H1 (cell line): ENCODE data around the gene NAB1.

Source experiments
- BACH1 ChIP-seq: IDR thresholded peaks from 2 replicates; pipeline ENCODE4 v1.6.1; 2012; ENCODE audit warnings: low read length, improper control_type of control experiment
- EP300 ChIP-seq, 2 experiments: IDR thresholded peaks; 1 replicate in 1 of 2; 2 replicates in 1 of 2; pipeline ENCODE4 v1.6.1; 2011 to 2012; ENCODE audit warnings: low read depth in 2 of 2, low read length in 2 of 2, mild to moderate bottlenecking in 2 of 2, borderline replicate concordance in 1 of 2, inconsistent platforms in 1 of 2, moderate library complexity in 1 of 2
- EZH2 ChIP-seq: fragments of 200-600 bp; sonication (generic); IDR thresholded peaks from 2 replicates; pipeline ENCODE4 v1.7.1; 2012; ENCODE audit warnings: low read depth, mild to moderate bottlenecking, moderate library complexity, low read length, inconsistent platforms; ENCODE audit not compliant: severe bottlenecking
- HDAC6 ChIP-seq: IDR thresholded peaks from one replicate; pipeline ENCODE4 v1.7.1; 2012; ENCODE audit warnings: low read depth, mild to moderate bottlenecking, inconsistent platforms, low read length, moderate library complexity
- MAX ChIP-seq: IDR thresholded peaks from 2 replicates; pipeline ENCODE4 v1.6.1; 2012; ENCODE audit warnings: inconsistent platforms
- NANOG ChIP-seq: IDR thresholded peaks from 2 replicates; pipeline ENCODE4 v1.6.1; 2011; ENCODE audit warnings: low read length, low read depth, mild to moderate bottlenecking, inconsistent platforms; ENCODE audit not compliant: insufficient read depth, poor library complexity, severe bottlenecking
- PHF8 ChIP-seq: fragments of 200-600 bp; sonication (generic); conservative IDR thresholded peaks from 2 replicates; pipeline ENCODE4 v1.7.1; 2012; ENCODE audit warnings: low read depth, mild to moderate bottlenecking, inconsistent platforms, low read length, moderate library complexity
- POLR2A ChIP-seq, 2 experiments: IDR thresholded peaks; 1 replicate in 1 of 2; 2 replicates in 1 of 2; pipeline ENCODE4 v1.6.1; 2011; ENCODE audit warnings: low read depth in 2 of 2, low read length in 2 of 2, mild to moderate bottlenecking in 2 of 2; ENCODE audit errors: control extremely low read depth in 1 of 2
- POLR2AphosphoS5 ChIP-seq: IDR thresholded peaks from 2 replicates; pipeline ENCODE4 v1.6.1; 2011; ENCODE audit warnings: low read depth, low read length
- RBBP5 ChIP-seq: IDR thresholded peaks from 2 replicates; pipeline ENCODE4 v1.7.1; 2012; ENCODE audit warnings: low read depth, mild to moderate bottlenecking, inconsistent platforms, low read length, moderate library complexity, borderline replicate concordance
- SIN3A ChIP-seq, 2 experiments: IDR thresholded peaks in 1 of 2; conservative IDR thresholded peaks in 1 of 2; 2 replicates each; pipeline ENCODE4 v1.6.1; 2011 to 2012; ENCODE audit warnings: low read length in 2 of 2, improper control_type of control experiment in 1 of 2, low read depth in 1 of 2, mild to moderate bottlenecking in 1 of 2
- YY1 ChIP-seq: IDR thresholded peaks from 2 replicates; pipeline ENCODE4 v1.6.1; 2011; ENCODE audit warnings: low read depth, mild to moderate bottlenecking, low read length
- TF ChIP-seq, protein P1 (sequence below), 3 experiments: IDR thresholded peaks; 1 replicate in 2 of 3; 2 replicates in 1 of 3; pipeline versions ENCODE4 v1.5.1 to v1.6.1; 2011; ENCODE audit warnings: low read length in 3 of 3, mild to moderate bottlenecking in 3 of 3, inconsistent platforms in 2 of 3, low read depth in 1 of 3, moderate library complexity in 1 of 3; ENCODE audit not compliant: insufficient read depth in 1 of 3; ENCODE audit errors: control extremely low read depth in 1 of 3
- TF ChIP-seq, protein P2 (sequence below): IDR thresholded peaks from 2 replicates; pipeline ENCODE4 v1.6.1; 2011; ENCODE audit warnings: low read depth, mild to moderate bottlenecking, low read length; ENCODE audit not compliant: insufficient read depth

DNA sequence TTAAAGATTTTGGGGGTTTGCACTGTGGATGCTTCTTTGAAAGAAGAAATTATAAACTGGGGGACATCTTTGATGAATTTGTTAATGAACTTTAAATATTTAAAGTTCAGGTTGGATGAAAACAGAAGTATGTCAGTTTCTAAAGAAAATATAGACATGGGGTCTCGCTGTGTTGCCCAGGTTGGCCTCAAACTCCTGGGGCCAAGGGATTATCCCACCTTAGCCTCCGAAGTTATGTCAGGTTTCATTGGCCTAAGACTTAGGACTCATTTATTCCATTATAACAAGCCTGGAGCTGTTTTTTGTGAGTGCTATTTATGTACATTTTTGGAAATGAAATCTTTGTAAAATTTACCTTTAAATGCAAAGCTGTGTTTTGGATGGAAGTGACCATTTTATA, 2.5 kb downstream of the NAB1 start:
- TF ChIP-seq BACH1 (no peak), EZH2 (no peak), SIN3A (conservative IDR thresholded peaks at IDR 0.05 in 1 of 2, IDR thresholded peaks at IDR 0.05 in 1 of 2; ENCODE audit: low read depth in 1 of 2, low read length in 2 of 2) (no peak), MAX (no peak), POLR2A (IDR thresholded peaks at IDR 0.05; ENCODE audit: control extremely low read depth in 1 of 2, low read depth in 2 of 2, low read length in 2 of 2) (no peak), YY1 (no peak), POLR2AphosphoS5 (no peak), NANOG (no peak), HDAC6 (no peak), EP300 (IDR thresholded peaks at IDR 0.05; ENCODE audit: borderline replicate concordance in 1 of 2, low read depth in 2 of 2, low read length in 2 of 2) (no peak), RBBP5 (no peak), PHF8 (no peak)
- TF ChIP-seq, protein P1, sequence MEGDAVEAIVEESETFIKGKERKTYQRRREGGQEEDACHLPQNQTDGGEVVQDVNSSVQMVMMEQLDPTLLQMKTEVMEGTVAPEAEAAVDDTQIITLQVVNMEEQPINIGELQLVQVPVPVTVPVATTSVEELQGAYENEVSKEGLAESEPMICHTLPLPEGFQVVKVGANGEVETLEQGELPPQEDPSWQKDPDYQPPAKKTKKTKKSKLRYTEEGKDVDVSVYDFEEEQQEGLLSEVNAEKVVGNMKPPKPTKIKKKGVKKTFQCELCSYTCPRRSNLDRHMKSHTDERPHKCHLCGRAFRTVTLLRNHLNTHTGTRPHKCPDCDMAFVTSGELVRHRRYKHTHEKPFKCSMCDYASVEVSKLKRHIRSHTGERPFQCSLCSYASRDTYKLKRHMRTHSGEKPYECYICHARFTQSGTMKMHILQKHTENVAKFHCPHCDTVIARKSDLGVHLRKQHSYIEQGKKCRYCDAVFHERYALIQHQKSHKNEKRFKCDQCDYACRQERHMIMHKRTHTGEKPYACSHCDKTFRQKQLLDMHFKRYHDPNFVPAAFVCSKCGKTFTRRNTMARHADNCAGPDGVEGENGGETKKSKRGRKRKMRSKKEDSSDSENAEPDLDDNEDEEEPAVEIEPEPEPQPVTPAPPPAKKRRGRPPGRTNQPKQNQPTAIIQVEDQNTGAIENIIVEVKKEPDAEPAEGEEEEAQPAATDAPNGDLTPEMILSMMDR (IDR thresholded peaks at IDR 0.05; ENCODE audit: control extremely low read depth in 1 of 3, insufficient read depth in 1 of 3, low read depth in 1 of 3, low read length in 3 of 3): no peak
- TF ChIP-seq, protein P2, sequence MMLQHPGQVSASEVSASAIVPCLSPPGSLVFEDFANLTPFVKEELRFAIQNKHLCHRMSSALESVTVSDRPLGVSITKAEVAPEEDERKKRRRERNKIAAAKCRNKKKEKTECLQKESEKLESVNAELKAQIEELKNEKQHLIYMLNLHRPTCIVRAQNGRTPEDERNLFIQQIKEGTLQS: no peak
